K562 (cell line): ENCODE measurements around the gene ISYNA1. TPM values are rescaled to one million over a fixed set of nuclear protein-coding genes. Genes with fewer than 3 reads are reported as not detected.
A peak's percentile ranks its signal among the peaks of the same experiment; 100 is the strongest.

Source experiments
- ATF7 ChIP-seq: fragments of 450-650 bp; IDR thresholded peaks from 2 replicates; pipeline ENCODE4 v1.7.1; 2014; ENCODE audit warnings: mild to moderate bottlenecking, moderate library complexity
- BHLHE40 ChIP-seq: IDR thresholded peaks from 2 replicates; pipeline ENCODE4 v1.6.1; 2011; ENCODE audit warnings: low read length, improper control_type of control experiment
- DMBX1 ChIP-seq: fragments of 250-450 bp; sonication (Bioruptor Pico); IDR thresholded peaks from 2 replicates; pipeline ENCODE4 v1.8.0; 2022; ENCODE audit warnings: inconsistent platforms, mild to moderate bottlenecking, moderate library complexity, borderline replicate concordance
- FOXM1 ChIP-seq, 2 experiments: fragments of 450-650 bp in 1 of 2; sonication (generic) in 1 of 2; formaldehyde crosslinking in 1 of 2; IDR thresholded peaks; 2 replicates each; pipeline versions ENCODE4 v1.6.1 to v1.9.0; 2017 to 2022; ENCODE audit warnings: low read depth in 2 of 2, mild to moderate bottlenecking in 2 of 2, missing genetic modification reagents in 1 of 2, moderate library complexity in 1 of 2
- GABPB2 ChIP-seq: fragments of 250-450 bp; sonication (Bioruptor Pico); conservative IDR thresholded peaks from 2 replicates; pipeline ENCODE4 v1.5.1; 2021; ENCODE audit warnings: mild to moderate bottlenecking
- HBP1 ChIP-seq: fragments of 450-650 bp; formaldehyde crosslinking; IDR thresholded peaks from 2 replicates; pipeline ENCODE4 v1.4.0; 2022; ENCODE audit warnings: missing genetic modification characterization
- HOXB6 ChIP-seq: fragments of 250-450 bp; sonication (Bioruptor Pico); IDR thresholded peaks from 2 replicates; pipeline ENCODE4 v1.5.1; 2022; ENCODE audit warnings: mild to moderate bottlenecking, borderline replicate concordance
- HSF4 ChIP-seq: fragments of 250-450 bp; sonication (Bioruptor Pico); IDR thresholded peaks from 2 replicates; pipeline ENCODE4 v2.1.2; 2022; ENCODE audit warnings: mild to moderate bottlenecking, moderate library complexity, borderline replicate concordance
- KLF6 ChIP-seq: fragments of 250-450 bp; sonication (Bioruptor Pico); IDR thresholded peaks from 2 replicates; pipeline ENCODE4 v1.4.0; 2020; ENCODE audit warnings: mild to moderate bottlenecking, moderate library complexity, borderline replicate concordance
- NR2F6 ChIP-seq: fragments of 450-650 bp; formaldehyde crosslinking; IDR thresholded peaks from 2 replicates; pipeline ENCODE4 v1.4.0; 2020; ENCODE audit warnings: mild to moderate bottlenecking
- PHTF2 ChIP-seq: fragments of 250-450 bp; sonication (Bioruptor Pico); IDR thresholded peaks from 2 replicates; pipeline ENCODE4 v1.5.0; 2021; ENCODE audit warnings: mild to moderate bottlenecking
- POLR2B ChIP-seq: fragments of 450-650 bp; IDR thresholded peaks from 2 replicates; pipeline ENCODE4 v1.6.1; 2018; ENCODE audit warnings: low read depth; ENCODE audit not compliant: partially characterized antibody
- POLR2H ChIP-seq: IDR thresholded peaks from 2 replicates; pipeline ENCODE4 v1.6.1; 2016; ENCODE audit warnings: missing genetic modification characterization, low read depth, mild to moderate bottlenecking, control low read depth, missing compliant biosample characterization, moderate library complexity
- RBM22 ChIP-seq: fragments of 200-400 bp; formaldehyde crosslinking; IDR thresholded peaks from 2 replicates; pipeline ENCODE4 v1.6.1; 2018; ENCODE audit warnings: low read length, low read depth; ENCODE audit not compliant: poor library complexity, severe bottlenecking
- RNF2 ChIP-seq: sonication (generic); IDR thresholded peaks from 2 replicates; pipeline ENCODE4 v1.6.1; 2016
- SMARCA5 ChIP-seq: fragments of 450-650 bp; IDR thresholded peaks from 2 replicates; pipeline ENCODE4 v1.6.1; 2016
- SMARCC2 ChIP-seq: fragments of 450-650 bp; IDR thresholded peaks from 2 replicates; pipeline ENCODE4 v1.6.1; 2017; ENCODE audit warnings: antibody characterized with exemption, moderate library complexity, mild to moderate bottlenecking, low read depth
- TCF7 ChIP-seq: sonication (generic); IDR thresholded peaks from 2 replicates; pipeline ENCODE4 v1.6.1; 2016; ENCODE audit warnings: antibody characterized with exemption, borderline replicate concordance
- TFE3 ChIP-seq: fragments of 450-650 bp; formaldehyde crosslinking; IDR thresholded peaks from 2 replicates; pipeline ENCODE4 v1.4.0; 2020; ENCODE audit warnings: mild to moderate bottlenecking, mixed read lengths
- TRIM24 ChIP-seq, 2 experiments: fragments of 450-650 bp; IDR thresholded peaks; 2 replicates each; pipeline ENCODE4 v1.6.1; 2016
- ZBTB17 ChIP-seq: fragments of 450-650 bp; formaldehyde crosslinking; IDR thresholded peaks from 2 replicates; pipeline ENCODE4 v1.4.0; 2020; ENCODE audit warnings: mild to moderate bottlenecking
- ZFP30 ChIP-seq: fragments of 250-450 bp; sonication (Bioruptor Pico); IDR thresholded peaks from 2 replicates; pipeline ENCODE4 v1.8.0; 2022; ENCODE audit warnings: moderate library complexity, mild to moderate bottlenecking, inconsistent platforms, borderline replicate concordance
- ZNF124 ChIP-seq: sonication (generic); formaldehyde crosslinking; IDR thresholded peaks from 2 replicates; pipeline ENCODE4 v1.8.1; 2022; ENCODE audit warnings: missing genetic modification reagents
- ZNF197 ChIP-seq: fragments of 200-800 bp; sonication (Bioruptor generic); IDR thresholded peaks from 2 replicates; pipeline ENCODE4 v1.6.1; 2016; ENCODE audit warnings: low read depth, missing genetic modification characterization, missing compliant biosample characterization
- ZNF41 ChIP-seq: fragments of 250-450 bp; sonication (Bioruptor Pico); conservative IDR thresholded peaks from 2 replicates; pipeline ENCODE4 v1.4.0; 2020; ENCODE audit warnings: mild to moderate bottlenecking
- ZNF507 ChIP-seq: conservative IDR thresholded peaks from 2 replicates; pipeline ENCODE4 v1.6.1; 2017; ENCODE audit warnings: missing genetic modification characterization, missing compliant biosample characterization
- ZNF77 ChIP-seq: fragments of 250-450 bp; sonication (Bioruptor Pico); IDR thresholded peaks from 2 replicates; pipeline ENCODE4 v1.5.0; 2020
- ZNF830 ChIP-seq: fragments of 250-450 bp; sonication (Bioruptor Pico); IDR thresholded peaks from 2 replicates; pipeline ENCODE4 v1.5.0; 2021; ENCODE audit warnings: mild to moderate bottlenecking
- polyA plus RNA-seq, 8 experiments: library from polyadenylated mRNA; depleted of rRNA in 4 of 8; stranded (reverse) in 5 of 8; unstranded in 3 of 8; fragments of >200 nt; fragmentation: Nextera tagmentation in 2 of 8; fragmentation: Illumina TruSeq in 1 of 8; extraction: Ambion mirVana in 2 of 8; extraction: Trizol in 1 of 8; gene quantifications; 2 replicates each; pipeline versions ENCODE4 v1.2.1 to v1.2.3, GENCODE V29; 2011 to 2014; ENCODE audit warnings: inconsistent platforms in 1 of 8, missing spikeins in 1 of 8
- total RNA-seq, 7 experiments: library from RNA; depleted of rRNA in 6 of 7; stranded (reverse); fragments of >200 nt in 6 of 7; fragmentation: Illumina TruSeq in 2 of 7; extraction: Trizol in 2 of 7; gene quantifications; 2 replicates each; pipeline versions ENCODE4 v1.2.1 to v1.2.3, GENCODE V29; 2011 to 2021; ENCODE audit warnings: low replicate concordance in 1 of 7

The ISYNA1 gene
- total and polyA plus RNA-seq, 9 of the 15 experiments (the other 6 are each of a cell fraction or from before 2014, with no cell fraction given), result 21.8 to 460 (median 93.2) TPM

DNA sequence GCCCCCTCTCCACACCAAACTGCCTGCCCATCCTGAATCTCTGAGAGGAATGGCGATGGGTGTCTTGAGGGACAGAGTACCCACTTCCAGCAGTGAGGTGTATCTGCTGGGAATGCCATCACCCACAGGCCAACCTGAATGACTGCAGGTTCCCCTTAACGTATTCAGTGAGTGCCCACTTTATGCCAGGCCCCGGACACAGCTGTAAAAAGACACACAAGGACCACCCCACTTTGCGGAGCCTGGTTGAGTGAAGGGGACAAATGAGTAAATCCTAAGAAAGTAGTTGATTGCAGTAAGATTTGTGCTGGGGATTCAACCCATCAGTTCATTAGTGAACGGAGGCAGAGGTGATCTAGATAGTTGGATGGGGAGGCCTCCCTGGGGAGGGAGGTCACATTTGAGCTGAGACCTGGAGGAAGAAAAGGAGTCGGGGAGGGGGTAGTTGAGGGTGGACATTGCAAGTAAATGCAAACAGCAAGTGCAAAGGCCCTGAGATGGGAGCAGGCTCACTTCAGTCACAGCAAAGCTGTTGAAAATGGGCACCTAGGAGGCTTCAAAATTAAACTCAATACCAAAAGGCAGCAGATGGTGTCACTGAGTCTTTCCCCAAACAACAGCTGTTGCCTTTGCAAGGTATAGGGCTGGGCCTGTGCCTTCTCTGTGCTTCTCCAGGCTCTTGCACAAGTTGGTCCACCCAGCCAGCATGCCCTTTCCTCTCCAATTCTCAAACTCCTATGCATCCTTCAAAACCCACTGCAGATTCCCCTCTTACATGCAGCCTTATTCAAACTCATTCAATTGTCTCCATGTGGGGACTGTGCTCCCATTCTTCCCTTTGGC is 47.6 kb downstream of the ISYNA1 start (continued):
- TF ChIP-seq SMARCC2 (no peak), TCF7 (no peak), TRIM24 (IDR thresholded peaks at IDR 0.05) (0 out of 4 replicates have a peak, but pooled peaks of 1 of the 2 experiments have one; percentile 20), SMARCA5 (peak; percentile 71; the same call in 1 of the 2 replicates), ZBTB17 (CRISPR knock-in tag) (0 out of 2 replicates have a peak, but pooled peaks have one; percentile 59), ATF7 (no peak), ZNF41 (0 out of 2 replicates have a peak, but pooled peaks have one; percentile 34), ZNF124 (no peak), ZNF830 (CRISPR knock-in tag) (no peak; the same call in 1 of the 2 replicates), RBM22 (peak; percentile 70), NR2F6 (CRISPR knock-in tag) (peak; percentile 24; the same call in 1 of the 2 replicates), POLR2H (tag) (peak; percentile 82), HBP1 (CRISPR knock-in tag) (peak; percentile 75), KLF6 (no peak), ZFP30 (CRISPR knock-in tag) (peak; percentile 72; the same call in 1 of the 2 replicates), ZNF507 (no peak), PHTF2 (CRISPR knock-in tag) (0 out of 2 replicates have a peak, but pooled peaks have one; percentile 3), BHLHE40 (no peak), FOXM1 (IDR thresholded peaks at IDR 0.05; ENCODE audit: low read depth) (no peak), FOXM1 (CRISPR knock-in tag; IDR thresholded peaks at IDR 0.05; ENCODE audit: low read depth) (no peak), HSF4 (CRISPR knock-in tag) (no peak), ZNF197 (CRISPR knock-in tag) (no peak), GABPB2 (0 out of 2 replicates have a peak, but pooled peaks have one; percentile 12), HOXB6 (peak; percentile 23; the same call in 1 of the 2 replicates), TFE3 (CRISPR knock-in tag) (peak; percentile 6; the same call in 1 of the 2 replicates), DMBX1 (CRISPR knock-in tag) (peak; percentile 59; the same call in 1 of the 2 replicates), POLR2B (peak; percentile 86), RNF2 (no peak), ZNF77 (CRISPR knock-in tag) (no peak)
